Measurements from ENCODE around the gene ARID1B.

- no peak for TF ChIP-seq CTCF (conservative IDR thresholded peaks at IDR 0.05; ENCODE audit: low read depth, low read length)
- no peak for TF ChIP-seq EZH2 (IDR thresholded peaks at IDR 0.05; ENCODE audit: low read length, unreplicated experiment)
Measured at GRCh38 chr6:157107915-157108651, 330.9 kb downstream of the ARID1B start.
